Hepatocyte (in vitro differentiated cells): ENCODE measurements around the gene HVCN1.

Source experiments
- CTCF ChIP-seq: fragments of 200-600 bp; sonication (generic); IDR thresholded peaks from 2 replicates; pipeline ENCODE4 v1.5.1; 2016; ENCODE audit warnings: antibody characterized with exemption, mild to moderate bottlenecking; ENCODE audit not compliant: poor library complexity
- EZH2 ChIP-seq: fragments of 200-600 bp; sonication (generic); IDR thresholded peaks from 2 replicates; pipeline ENCODE4 v1.6.1; 2016; ENCODE audit warnings: antibody characterized with exemption, mild to moderate bottlenecking, borderline replicate concordance
- EZH2phosphoT487 ChIP-seq: fragments of 200-600 bp; sonication (generic); IDR thresholded peaks from one replicate; pipeline ENCODE4 v1.6.1; 2018; ENCODE audit warnings: antibody characterized with exemption, mild to moderate bottlenecking, low read depth, moderate library complexity; ENCODE audit not compliant: unreplicated experiment, severe bottlenecking

- TF ChIP-seq EZH2 = no peak
- no peak for TF ChIP-seq CTCF
- TF ChIP-seq EZH2phosphoT487 = no peak
Observed at GRCh38 chr12:110694330-110694901, 5.5 kb upstream of the HVCN1 start.
